OCI-LY7 (cell line): ENCODE measurements around the gene FCAMR. TPM values are rescaled to one million over a fixed set of nuclear protein-coding genes. Genes with fewer than 3 reads are reported as not detected.

Source experiments
- BruUV-seq: library from RNA; stranded (reverse); fragments of 400-500 nt; replicated peaks from 2 replicates; lab custom pipeline; 2021; lab: Mats Ljungman, UMichigan
- CTCF ChIA-PET: fragments of 300-600 bp; sonication (Branson Sonifier 250); formaldehyde crosslinking; loops from one replicate; lab custom pipeline; 2022; ENCODE audit warnings: antibody characterized with exemption; ENCODE audit not compliant: unreplicated experiment; lab: Charles Lee
- POLR2A ChIA-PET: fragments of 300-600 bp; sonication (Branson Sonifier 250); formaldehyde crosslinking; loops from one replicate; lab custom pipeline; 2022; ENCODE audit warnings: antibody characterized with exemption; lab: Charles Lee
- DNase-seq: peaks from one replicate; pipeline ENCODE4 v3.0.0-alpha.2; 2015; ENCODE audit warnings: low spot score
- H2AFZ ChIP-seq: fragments of 200-600 bp; sonication (generic), shearing (Covaris generic); 2 replicates; pipeline ENCODE4 v1.6.1; 2014; ENCODE audit warnings: mild to moderate bottlenecking, antibody characterized with exemption, low read length, moderate library complexity
- H3K27ac ChIP-seq: fragments of 200-600 bp; sonication (generic); 2 replicates; pipeline ENCODE4 v1.5.1; 2014; ENCODE audit warnings: mixed run types, low read depth, mild to moderate bottlenecking, moderate library complexity, low read length, inconsistent platforms; ENCODE audit not compliant: poor library complexity, severe bottlenecking
- H3K36me3 ChIP-seq: fragments of 200-600 bp; sonication (generic); 2 replicates; pipeline ENCODE4 v1.6.1; 2014; ENCODE audit warnings: mild to moderate bottlenecking, antibody characterized with exemption, low read length, moderate library complexity, mixed read lengths; ENCODE audit not compliant: insufficient read depth
- H3K4me1 ChIP-seq: fragments of 200-600 bp; sonication (generic); 2 replicates; pipeline ENCODE4 v1.5.1; 2014; ENCODE audit warnings: mild to moderate bottlenecking, low read length; ENCODE audit not compliant: insufficient read depth, poor library complexity, severe bottlenecking
- H3K4me2 ChIP-seq: fragments of 200-600 bp; sonication (generic); 2 replicates; pipeline ENCODE4 v1.6.1; 2014; ENCODE audit warnings: mild to moderate bottlenecking, low read length
- H3K4me3 ChIP-seq: fragments of 200-600 bp; sonication (generic); 2 replicates; pipeline ENCODE4 v1.5.1; 2014; ENCODE audit warnings: mild to moderate bottlenecking, low read depth, low read length; ENCODE audit not compliant: poor library complexity, severe bottlenecking
- H3K79me2 ChIP-seq: fragments of 200-600 bp; sonication (generic); 2 replicates; pipeline ENCODE4 v1.6.1; 2016; ENCODE audit warnings: low read depth, mild to moderate bottlenecking, low read length, moderate library complexity, mixed read lengths; ENCODE audit not compliant: insufficient read depth
- H3K9me2 ChIP-seq: fragments of 200-600 bp; sonication (generic); 2 replicates; pipeline ENCODE4 v1.6.1; 2016; ENCODE audit warnings: mild to moderate bottlenecking, low read length, mixed read lengths; ENCODE audit not compliant: insufficient read depth
- H3K9me3 ChIP-seq: fragments of 200-600 bp; sonication (generic); 2 replicates; pipeline ENCODE4 v1.6.1; 2014; ENCODE audit warnings: mild to moderate bottlenecking, mixed run types, low read length, mixed read lengths
- H4K20me1 ChIP-seq: fragments of 200-600 bp; sonication (generic); 2 replicates; pipeline ENCODE4 v1.6.1; 2014; ENCODE audit warnings: mild to moderate bottlenecking, antibody characterized with exemption, low read length, moderate library complexity, mixed read lengths; ENCODE audit not compliant: insufficient read depth
- CTCF ChIP-seq: fragments of 200-600 bp; sonication (generic); conservative IDR thresholded peaks from 2 replicates; pipeline ENCODE4 v1.5.1; 2014; ENCODE audit warnings: mild to moderate bottlenecking, antibody characterized with exemption, low read length, moderate library complexity, mixed read lengths
- EZH2phosphoT487 ChIP-seq: fragments of 200-600 bp; sonication (generic); IDR thresholded peaks from 2 replicates; pipeline ENCODE4 v1.6.1; 2018; ENCODE audit warnings: low read depth, borderline replicate concordance, mild to moderate bottlenecking, mixed run types, antibody characterized with exemption, low read length, moderate library complexity, mixed read lengths
- intact Hi-C: fragments of 100-400 bp; cut with micrococcal nuclease; formaldehyde crosslinking; loops from one replicate; pipeline ENCODE4 v1.10.0; 2022; ENCODE audit not compliant: unreplicated experiment
- total RNA-seq, 2 experiments: library from RNA; depleted of rRNA in 1 of 2; stranded (reverse); fragments of >200 nt in 1 of 2; shearing (Covaris generic) in 1 of 2; gene quantifications; 2 replicates each; pipeline ENCODE4 v1.2.3, GENCODE V29; 2014 to 2022

Gene FCAMR
- total RNA-seq, 2 experiments from 2014 or later = not detected

- Histone ChIP-seq H3K36me3 (no peaks in the 10 kb centered on the region), H3K4me2 (no peak overlapping the region), H3K4me1 (no peaks in the 10 kb centered on the region), H3K9me2 (no peaks in the 10 kb centered on the region), H3K9me3 (no peaks in the 10 kb centered on the region), H2AFZ (no peak overlapping the region), H3K27ac (no peak overlapping the region), H4K20me1 (no peaks in the 10 kb centered on the region), H3K4me3 (no peak overlapping the region), H3K79me2 (no peaks in the 10 kb centered on the region)
- no peak for DNase-seq
- intact Hi-C loops = no loop called here
- ChIA-PET POLR2A (no interaction called here), CTCF (no interaction called here)
- BruUV-seq = no TSS peak
- no peak for TF ChIP-seq EZH2phosphoT487
- TF ChIP-seq CTCF = no peak
Observed at GRCh38 chr1:206949208-206949607, 21.1 kb downstream of the FCAMR start.

GRCh38 chr1:206947255-206947654, 23.0 kb downstream of the FCAMR start:
- no TSS peak for BruUV-seq
- ChIA-PET CTCF (no interaction called here), POLR2A (interaction anchor here (0.9 kb wide), 1 partner anchor 27 kb away, joined by 3 read pairs; no protein-coding TSS in a partner anchor)
- no peaks in the 10 kb centered on the region for H3K36me3 ChIP-seq
- H3K4me2 ChIP-seq = no peak overlapping the region
- no peak overlapping the region for H2AFZ ChIP-seq
- H3K4me3 ChIP-seq = no peak overlapping the region
- H4K20me1 ChIP-seq = no peaks in the 10 kb centered on the region
- no peaks in the 10 kb centered on the region for H3K9me3 ChIP-seq
- intact Hi-C loops = no loop called here
- no peaks in the 10 kb centered on the region for H3K9me2 ChIP-seq
- no peak overlapping the region for H3K27ac ChIP-seq
- no peak for TF ChIP-seq CTCF
- no peak for TF ChIP-seq EZH2phosphoT487
- no peak for DNase-seq
- no peaks in the 10 kb centered on the region for H3K79me2 ChIP-seq
- no peaks in the 10 kb centered on the region for H3K4me1 ChIP-seq

GRCh38 chr1:206946261-206946660, 24.0 kb downstream of the FCAMR start, which contains the start of gene PIGR:
Gene PIGR, minus strand, starts transcription at chr1:206946466. Its CDS starts 5,935 bp downstream, at chr1:206940531.
- H4K20me1 ChIP-seq = no peaks in the 10 kb centered on the region
- DNase-seq = no peak
- POLR2A ChIA-PET = interaction anchor here (1.2 kb wide), 1 partner anchor 16 kb away, joined by 4 read pairs; no protein-coding TSS in a partner anchor
- no peaks in the 10 kb centered on the region for H3K36me3 ChIP-seq
- H2AFZ ChIP-seq = no peak within 1 kb of the TSS
- intact Hi-C loops = no loop called here
- no peak within 1 kb of the TSS for H3K27ac ChIP-seq
- H3K4me2 ChIP-seq = no peak within 1 kb of the TSS
- CTCF ChIA-PET = no interaction called here
- no peaks in the 10 kb centered on the region for H3K9me2 ChIP-seq
- H3K4me1 ChIP-seq = no peaks in the 10 kb centered on the region
- no peak within 1 kb of the TSS for H3K4me3 ChIP-seq
- no peaks in the 10 kb centered on the region for H3K9me3 ChIP-seq
- BruUV-seq = no TSS peak
- H3K79me2 ChIP-seq = no peaks in the 10 kb centered on the region
- no peak for TF ChIP-seq EZH2phosphoT487
- TF ChIP-seq CTCF = no peak
